Measurements from ENCODE around the gene CDH20. TPM values are rescaled to one million over a fixed set of nuclear protein-coding genes. Genes with fewer than 3 reads are reported as not detected.

The CDH20 gene
- total RNA-seq, 1 experiment from 2014 or later, result not detected

GRCh38 chr18:61595615-61596251, 262.5 kb downstream of the CDH20 start:
- H3K4me1 Mint-ChIP-seq (ENCODE audit: low read depth, unreplicated experiment), result no peaks in the 10 kb centered on the region
- H3K36me3 Mint-ChIP-seq (ENCODE audit: insufficient read depth, unreplicated experiment), result no peaks in the 10 kb centered on the region
- no TSS peak for BruUV-seq (replicated peaks)
- H3K27ac Mint-ChIP-seq (ENCODE audit: unreplicated experiment), result no peak overlapping the region
- H3K9me3 Mint-ChIP-seq (ENCODE audit: low read depth, unreplicated experiment), result no peaks in the 10 kb centered on the region
- no peak for DNase-seq
- intact Hi-C loops (cut with micrococcal nuclease; ENCODE audit: unreplicated experiment), result no loop called here
- no peak overlapping the region for H3K4me3 Mint-ChIP-seq (ENCODE audit: low read depth, unreplicated experiment)
- no peaks in the 10 kb centered on the region for H3K27me3 Mint-ChIP-seq (ENCODE audit: unreplicated experiment)
- TF ChIP-seq CTCF (IDR thresholded peaks at IDR 0.05; ENCODE audit: unreplicated experiment), result no peak
- CTCF ChIA-PET, result no interaction called here

- Mint-ChIP-seq H3K4me3 (ENCODE audit: low read depth, unreplicated experiment) (no peak overlapping the region), H3K36me3 (ENCODE audit: insufficient read depth, unreplicated experiment) (no peaks in the 10 kb centered on the region), H3K4me1 (ENCODE audit: low read depth, unreplicated experiment) (no peaks in the 10 kb centered on the region), H3K27me3 (ENCODE audit: unreplicated experiment) (no peaks in the 10 kb centered on the region), H3K9me3 (ENCODE audit: low read depth, unreplicated experiment) (no peaks in the 10 kb centered on the region), H3K27ac (ENCODE audit: unreplicated experiment) (no peak overlapping the region)
- no peak for TF ChIP-seq CTCF (IDR thresholded peaks at IDR 0.05; ENCODE audit: unreplicated experiment)
- CTCF ChIA-PET, result no interaction called here
- BruUV-seq (replicated peaks), result no TSS peak
- intact Hi-C loops (cut with micrococcal nuclease; ENCODE audit: unreplicated experiment), result no loop called here
- DNase-seq, result no peak
These were observed 263.1 kb downstream of the CDH20 start for GRCh38 chr18:61596296-61596695.

- intact Hi-C loops (cut with micrococcal nuclease; ENCODE audit: unreplicated experiment), result no loop called here
- DNase-seq, result no peak
- H3K4me3 Mint-ChIP-seq (ENCODE audit: low read depth, unreplicated experiment), result no peak overlapping the region
- H3K9me3 Mint-ChIP-seq (ENCODE audit: low read depth, unreplicated experiment), result no peaks in the 10 kb centered on the region
- CTCF ChIA-PET, result no interaction called here
- no peaks in the 10 kb centered on the region for H3K36me3 Mint-ChIP-seq (ENCODE audit: insufficient read depth, unreplicated experiment)
- no peaks in the 10 kb centered on the region for H3K4me1 Mint-ChIP-seq (ENCODE audit: low read depth, unreplicated experiment)
- no peak for TF ChIP-seq CTCF (IDR thresholded peaks at IDR 0.05; ENCODE audit: unreplicated experiment)
- no peaks in the 10 kb centered on the region for H3K27me3 Mint-ChIP-seq (ENCODE audit: unreplicated experiment)
- H3K27ac Mint-ChIP-seq (ENCODE audit: unreplicated experiment), result no peak overlapping the region
- no TSS peak for BruUV-seq (replicated peaks)
These were observed 264.1 kb downstream of the CDH20 start for GRCh38 chr18:61597316-61597715.

GRCh38 chr18:61600422-61600821, 267.2 kb downstream of the CDH20 start:
- no TSS peak for BruUV-seq (replicated peaks)
- no peaks in the 10 kb centered on the region for H3K36me3 Mint-ChIP-seq (ENCODE audit: insufficient read depth, unreplicated experiment)
- no peaks in the 10 kb centered on the region for H3K4me1 Mint-ChIP-seq (ENCODE audit: low read depth, unreplicated experiment)
- TF ChIP-seq CTCF (IDR thresholded peaks at IDR 0.05; ENCODE audit: unreplicated experiment), result no peak
- DNase-seq, result no peak
- H3K4me3 Mint-ChIP-seq (ENCODE audit: low read depth, unreplicated experiment), result no peak overlapping the region
- no peak overlapping the region for H3K27ac Mint-ChIP-seq (ENCODE audit: unreplicated experiment)
- intact Hi-C loops (cut with micrococcal nuclease; ENCODE audit: unreplicated experiment), result no loop called here
- no peaks in the 10 kb centered on the region for H3K27me3 Mint-ChIP-seq (ENCODE audit: unreplicated experiment)
- CTCF ChIA-PET, result interaction anchor here (0.6 kb wide), 2 partner anchors 48 to 424 kb away, joined by 3 to 5 read pairs; no protein-coding TSS in a partner anchor
- H3K9me3 Mint-ChIP-seq (ENCODE audit: low read depth, unreplicated experiment), result peaks cover 6% of the 10 kb centered on the region

Measured in Calu3 (cell line).